ENCODE results near the gene TAS1R3.

Gene TAS1R3

GRCh38 chr1:1338278-1338677, 7.2 kb downstream of the TAS1R3 start:
- Histone ChIP-seq H3K14ac (ENCODE audit: low read length in 2 of 2) (no peak overlapping the region), H3K4me3 (ENCODE audit: insufficient read depth in 1 of 2, low read depth in 1 of 2, low read length in 2 of 2) (no peak overlapping the region), H2BK5ac (ENCODE audit: low read depth, low read length, poor library complexity, severe bottlenecking) (no peak overlapping the region), H2BK120ac (ENCODE audit: low read depth, low read length) (no peak overlapping the region), H2AFZ (ENCODE audit: low read depth, low read length) (no peak overlapping the region), H3K36me3 (ENCODE audit: control insufficient read depth in 1 of 2, insufficient read depth in 2 of 2, low read depth in 1 of 2, low read length in 2 of 2) (peaks cover 31 to 98% of the 10 kb centered on the region in 2 experiments), H3K4ac (ENCODE audit: low read depth in 1 of 2, low read length in 2 of 2) (no peak overlapping the region), H3K18ac (ENCODE audit: low read depth in 1 of 2, low read length in 2 of 2) (no peak overlapping the region), H3K9me3 (ENCODE audit: control insufficient read depth, low read length) (no peaks in the 10 kb centered on the region), H3K27ac (ENCODE audit: low read length, poor library complexity, severe bottlenecking) (no peak overlapping the region), H3K9ac (ENCODE audit: low read length) (no peak overlapping the region), H3K4me1 (ENCODE audit: control insufficient read depth, insufficient read depth, low read depth, low read length) (peaks cover 16% of the 10 kb centered on the region), H3K27me3 (ENCODE audit: control insufficient read depth in 1 of 2, insufficient read depth in 1 of 2, low read length in 2 of 2) (no peaks in the 10 kb centered on the region), H2AK5ac (ENCODE audit: low read length, severe bottlenecking) (no peak overlapping the region), H3K23ac (ENCODE audit: low read length in 2 of 2) (no peak overlapping the region), H4K8ac (ENCODE audit: low read length) (no peak overlapping the region), H4K91ac (ENCODE audit: low read length) (peak overlapping the region; percentile 35), H3K4me2 (ENCODE audit: low read length, poor library complexity, severe bottlenecking) (no peak overlapping the region), H2BK12ac (ENCODE audit: low read length in 2 of 2) (no peak overlapping the region), H2BK15ac (ENCODE audit: low read depth, poor library complexity, severe bottlenecking) (no peak overlapping the region), H3K79me1 (replicated peaks; ENCODE audit: low read length, poor library complexity, severe bottlenecking) (peaks cover 31% of the 10 kb centered on the region)
- WGBS, result 98% methylated on average over 36 of the region's 36 CpGs
- no peak for DNase-seq

GRCh38 chr1:1340185-1340584, 9.1 kb downstream of the TAS1R3 start:
- DNase-seq, result no peak
- Histone ChIP-seq H3K4me2 (ENCODE audit: low read length, poor library complexity, severe bottlenecking) (no peak overlapping the region), H3K27me3 (ENCODE audit: control insufficient read depth in 1 of 2, insufficient read depth in 1 of 2, low read length in 2 of 2) (no peaks in the 10 kb centered on the region), H3K79me1 (replicated peaks; ENCODE audit: low read length, poor library complexity, severe bottlenecking) (peaks cover 38% of the 10 kb centered on the region), H3K14ac (ENCODE audit: low read length in 2 of 2) (no peak overlapping the region), H3K23ac (ENCODE audit: low read length in 2 of 2) (no peak overlapping the region), H2AFZ (ENCODE audit: low read depth, low read length) (no peak overlapping the region), H3K18ac (ENCODE audit: low read depth in 1 of 2, low read length in 2 of 2) (no peak overlapping the region), H3K4ac (ENCODE audit: low read depth in 1 of 2, low read length in 2 of 2) (no peak overlapping the region), H2BK15ac (ENCODE audit: low read depth, poor library complexity, severe bottlenecking) (no peak overlapping the region), H3K9ac (ENCODE audit: low read length) (no peak overlapping the region), H3K27ac (ENCODE audit: low read length, poor library complexity, severe bottlenecking) (no peak overlapping the region), H4K91ac (ENCODE audit: low read length) (no peak overlapping the region), H3K4me1 (ENCODE audit: control insufficient read depth, insufficient read depth, low read depth, low read length) (peaks cover 35% of the 10 kb centered on the region), H4K8ac (ENCODE audit: low read length) (no peak overlapping the region), H2BK12ac (ENCODE audit: low read length in 2 of 2) (no peak overlapping the region), H3K4me3 (ENCODE audit: insufficient read depth in 1 of 2, low read depth in 1 of 2, low read length in 2 of 2) (no peak overlapping the region), H3K36me3 (ENCODE audit: control insufficient read depth in 1 of 2, insufficient read depth in 2 of 2, low read depth in 1 of 2, low read length in 2 of 2) (peaks cover 31 to 88% of the 10 kb centered on the region in 2 experiments), H2BK5ac (ENCODE audit: low read depth, low read length, poor library complexity, severe bottlenecking) (no peak overlapping the region), H3K9me3 (ENCODE audit: control insufficient read depth, low read length) (no peaks in the 10 kb centered on the region), H2AK5ac (ENCODE audit: low read length, severe bottlenecking) (no peak overlapping the region), H2BK120ac (ENCODE audit: low read depth, low read length) (no peak overlapping the region)
- 95% methylated on average over 22 of the region's 23 CpGs for WGBS

GRCh38 chr1:1340791-1341548, 9.9 kb downstream of the TAS1R3 start:
- Histone ChIP-seq H3K9ac (ENCODE audit: low read length) (no peak overlapping the region), H3K36me3 (ENCODE audit: control insufficient read depth in 1 of 2, insufficient read depth in 2 of 2, low read depth in 1 of 2, low read length in 2 of 2) (peaks cover 31 to 86% of the 10 kb centered on the region in 2 experiments), H2AK5ac (ENCODE audit: low read length, severe bottlenecking) (no peak overlapping the region), H2BK12ac (ENCODE audit: low read length in 2 of 2) (no peak overlapping the region), H3K27ac (ENCODE audit: low read length, poor library complexity, severe bottlenecking) (no peak overlapping the region), H3K23ac (ENCODE audit: low read length in 2 of 2) (no peak overlapping the region), H3K9me3 (ENCODE audit: control insufficient read depth, low read length) (no peaks in the 10 kb centered on the region), H3K4ac (ENCODE audit: low read depth in 1 of 2, low read length in 2 of 2) (no peak overlapping the region), H2BK5ac (ENCODE audit: low read depth, low read length, poor library complexity, severe bottlenecking) (no peak overlapping the region), H3K4me1 (ENCODE audit: control insufficient read depth, insufficient read depth, low read depth, low read length) (peaks cover 43% of the 10 kb centered on the region), H2BK120ac (ENCODE audit: low read depth, low read length) (no peak overlapping the region), H3K27me3 (ENCODE audit: control insufficient read depth in 1 of 2, insufficient read depth in 1 of 2, low read length in 2 of 2) (no peaks in the 10 kb centered on the region), H4K91ac (ENCODE audit: low read length) (peak overlapping the region; percentile 40), H2AFZ (ENCODE audit: low read depth, low read length) (no peak overlapping the region), H3K4me3 (ENCODE audit: insufficient read depth in 1 of 2, low read depth in 1 of 2, low read length in 2 of 2) (peak overlapping the region in 1 of 2 experiments; percentile 32), H3K79me1 (replicated peaks; ENCODE audit: low read length, poor library complexity, severe bottlenecking) (peaks cover 36% of the 10 kb centered on the region), H3K14ac (ENCODE audit: low read length in 2 of 2) (no peak overlapping the region), H3K18ac (ENCODE audit: low read depth in 1 of 2, low read length in 2 of 2) (no peak overlapping the region), H3K4me2 (ENCODE audit: low read length, poor library complexity, severe bottlenecking) (no peak overlapping the region), H2BK15ac (ENCODE audit: low read depth, poor library complexity, severe bottlenecking) (no peak overlapping the region), H4K8ac (ENCODE audit: low read length) (no peak overlapping the region)
- no peak for DNase-seq
- WGBS, result 95% methylated on average over 36 of the region's 36 CpGs

GRCh38 chr1:1341549-1342021, 10.5 kb downstream of the TAS1R3 start:
- peaks cover 36% of the 10 kb centered on the region for H3K79me1 ChIP-seq (replicated peaks; ENCODE audit: low read length, poor library complexity, severe bottlenecking)
- H2BK5ac ChIP-seq (ENCODE audit: low read depth, low read length, poor library complexity, severe bottlenecking), result no peak overlapping the region
- no peak overlapping the region for H3K23ac ChIP-seq (ENCODE audit: low read length in 2 of 2)
- no peak overlapping the region for H2BK12ac ChIP-seq (ENCODE audit: low read length in 2 of 2)
- H3K27ac ChIP-seq (ENCODE audit: low read length, poor library complexity, severe bottlenecking), result no peak overlapping the region
- no peak overlapping the region for H2BK120ac ChIP-seq (ENCODE audit: low read depth, low read length)
- H2AFZ ChIP-seq (ENCODE audit: low read depth, low read length), result no peak overlapping the region
- no peak overlapping the region for H3K4me2 ChIP-seq (ENCODE audit: low read length, poor library complexity, severe bottlenecking)
- H3K4me1 ChIP-seq (ENCODE audit: control insufficient read depth, insufficient read depth, low read depth, low read length), result peaks cover 49% of the 10 kb centered on the region
- peak overlapping the region; percentile 40 for H4K91ac ChIP-seq (ENCODE audit: low read length)
- H3K27me3 ChIP-seq (ENCODE audit: control insufficient read depth in 1 of 2, insufficient read depth in 1 of 2, low read length in 2 of 2), result no peaks in the 10 kb centered on the region
- H2AK5ac ChIP-seq (ENCODE audit: low read length, severe bottlenecking), result no peak overlapping the region
- no peaks in the 10 kb centered on the region for H3K9me3 ChIP-seq (ENCODE audit: control insufficient read depth, low read length)
- H3K9ac ChIP-seq (ENCODE audit: low read length), result no peak overlapping the region
- 97% methylated on average over 17 of the region's 17 CpGs for WGBS
- DNase-seq, result no peak
- H4K8ac ChIP-seq (ENCODE audit: low read length), result no peak overlapping the region
- no peak overlapping the region for H3K4me3 ChIP-seq (ENCODE audit: insufficient read depth in 1 of 2, low read depth in 1 of 2, low read length in 2 of 2)
- no peak overlapping the region for H3K4ac ChIP-seq (ENCODE audit: low read depth in 1 of 2, low read length in 2 of 2)
- H2BK15ac ChIP-seq (ENCODE audit: low read depth, poor library complexity, severe bottlenecking), result no peak overlapping the region
- no peak overlapping the region for H3K18ac ChIP-seq (ENCODE audit: low read depth in 1 of 2, low read length in 2 of 2)
- H3K36me3 ChIP-seq (ENCODE audit: control insufficient read depth in 1 of 2, insufficient read depth in 2 of 2, low read depth in 1 of 2, low read length in 2 of 2), result peaks cover 31 to 86% of the 10 kb centered on the region in 2 experiments
- no peak overlapping the region for H3K14ac ChIP-seq (ENCODE audit: low read length in 2 of 2)

All from mesenchymal stem cell (in vitro differentiated cells and primary cell).